H1 (cell line): ENCODE measurements around the gene KCNN1.

Experiments used
- ATF2 ChIP-seq: IDR thresholded peaks from 2 replicates; pipeline ENCODE4 v1.6.1; 2012; ENCODE audit warnings: low read length, inconsistent platforms
- CHD1 ChIP-seq: IDR thresholded peaks from 2 replicates; pipeline ENCODE4 v1.6.1; 2012; ENCODE audit warnings: low read depth, low read length, improper control_type of control experiment
- CHD2 ChIP-seq: IDR thresholded peaks from 2 replicates; pipeline ENCODE4 v1.6.1; 2012; ENCODE audit warnings: low read length, improper control_type of control experiment
- CTCF ChIP-seq, 3 experiments: IDR thresholded peaks; 1 replicate in 2 of 3; 2 replicates in 1 of 3; pipeline versions ENCODE4 v1.5.1 to v1.6.1; 2011; ENCODE audit warnings: low read length in 3 of 3, mild to moderate bottlenecking in 3 of 3, inconsistent platforms in 2 of 3, low read depth in 1 of 3, moderate library complexity in 1 of 3; ENCODE audit not compliant: insufficient read depth in 1 of 3; ENCODE audit errors: control extremely low read depth in 1 of 3
- GABPA ChIP-seq: IDR thresholded peaks from 2 replicates; pipeline ENCODE4 v1.6.1; 2011; ENCODE audit warnings: mild to moderate bottlenecking, low read length, moderate library complexity, borderline replicate concordance; ENCODE audit not compliant: insufficient read depth
- HDAC2 ChIP-seq, 2 experiments: fragments of 300-600 bp in 1 of 2; sonication (generic) in 1 of 2; IDR thresholded peaks; 2 replicates each; pipeline ENCODE4 v1.6.1; 2011 to 2012; ENCODE audit warnings: low read depth in 2 of 2, low read length in 2 of 2, mild to moderate bottlenecking in 2 of 2, moderate library complexity in 2 of 2, borderline replicate concordance in 1 of 2, inconsistent platforms in 1 of 2
- MAX ChIP-seq: IDR thresholded peaks from 2 replicates; pipeline ENCODE4 v1.6.1; 2012; ENCODE audit warnings: inconsistent platforms
- POLR2A ChIP-seq, 2 experiments: IDR thresholded peaks; 1 replicate in 1 of 2; 2 replicates in 1 of 2; pipeline ENCODE4 v1.6.1; 2011; ENCODE audit warnings: low read depth in 2 of 2, low read length in 2 of 2, mild to moderate bottlenecking in 2 of 2; ENCODE audit errors: control extremely low read depth in 1 of 2
- POLR2AphosphoS5 ChIP-seq: IDR thresholded peaks from 2 replicates; pipeline ENCODE4 v1.6.1; 2011; ENCODE audit warnings: low read depth, low read length
- RXRA ChIP-seq: IDR thresholded peaks from 2 replicates; pipeline ENCODE4 v1.6.1; 2011; ENCODE audit warnings: low read depth, mild to moderate bottlenecking, low read length, moderate library complexity; ENCODE audit not compliant: insufficient read depth
- SIN3A ChIP-seq, 2 experiments: IDR thresholded peaks in 1 of 2; conservative IDR thresholded peaks in 1 of 2; 2 replicates each; pipeline ENCODE4 v1.6.1; 2011 to 2012; ENCODE audit warnings: low read length in 2 of 2, improper control_type of control experiment in 1 of 2, low read depth in 1 of 2, mild to moderate bottlenecking in 1 of 2

- TF ChIP-seq CTCF (IDR thresholded peaks at IDR 0.05; ENCODE audit: control extremely low read depth in 1 of 3, insufficient read depth in 1 of 3, low read depth in 1 of 3, low read length in 3 of 3) = peak; percentile 96 to 98 (median 96)
- TF ChIP-seq POLR2A (IDR thresholded peaks at IDR 0.05; ENCODE audit: control extremely low read depth in 1 of 2, low read depth in 2 of 2, low read length in 2 of 2) = no peak
- TF ChIP-seq CHD2 = no peak
- TF ChIP-seq ATF2 = no peak
- no peak; the same call in 1 of the 2 replicates for TF ChIP-seq MAX
- no peak for TF ChIP-seq HDAC2 (IDR thresholded peaks at IDR 0.05; ENCODE audit: borderline replicate concordance in 1 of 2, low read depth in 2 of 2, low read length in 2 of 2)
- TF ChIP-seq RXRA = no peak
- no peak for TF ChIP-seq POLR2AphosphoS5
- TF ChIP-seq SIN3A (conservative IDR thresholded peaks at IDR 0.05 in 1 of 2, IDR thresholded peaks at IDR 0.05 in 1 of 2; ENCODE audit: low read depth in 1 of 2, low read length in 2 of 2) = no peak
- TF ChIP-seq CHD1 = no peak
- TF ChIP-seq GABPA = no peak
Measured at GRCh38 chr19:17938092-17938845, 28.6 kb upstream of the KCNN1 start.
